ENCODE results near the gene SCUBE1.

DNA sequence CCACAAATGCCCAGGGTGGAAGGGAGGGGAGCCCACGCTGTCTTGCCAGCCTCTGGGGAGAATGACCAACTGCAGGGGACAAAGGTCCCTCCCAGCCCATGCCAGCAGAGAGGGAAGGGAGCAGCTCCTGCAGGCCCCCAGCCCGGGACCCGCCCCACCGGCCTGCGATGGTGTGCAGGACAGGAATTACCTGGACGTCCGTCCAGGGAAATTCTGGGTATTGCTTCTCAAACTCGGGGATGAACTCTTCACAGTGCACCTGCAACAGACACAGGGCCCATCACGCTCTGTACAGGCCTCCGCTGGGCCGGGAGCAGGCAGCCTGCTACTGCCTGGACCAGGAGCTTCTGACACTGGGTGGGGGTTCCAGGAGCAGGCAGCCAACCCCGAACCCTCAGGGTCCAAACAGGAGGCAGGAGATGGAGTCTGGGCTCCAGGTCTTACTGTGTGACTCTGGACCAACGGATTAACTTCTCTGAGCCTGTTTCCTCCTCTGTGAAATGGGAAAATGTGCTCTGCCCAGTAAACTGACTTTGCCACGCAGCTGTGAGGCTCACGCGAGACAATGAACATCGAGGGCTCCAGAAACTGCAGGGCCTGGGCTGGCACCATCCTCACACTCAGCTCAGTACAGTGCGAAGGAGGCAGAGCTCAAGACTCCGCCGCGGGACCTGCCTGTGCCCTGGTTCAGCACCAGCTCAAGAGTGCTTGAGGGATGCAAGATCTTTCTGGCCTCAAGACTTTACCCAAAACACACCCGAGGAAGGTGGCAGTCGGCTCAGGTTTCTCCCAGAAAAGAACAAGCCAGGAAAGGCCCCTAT, 173.7 kb downstream of the SCUBE1 start:
- no peak for TF ChIP-seq RARB (CRISPR knock-in tag; IDR thresholded peaks at IDR 0.05)
- no peak for TF ChIP-seq SNAI2 (CRISPR knock-in tag; IDR thresholded peaks at IDR 0.05)
- no peak for TF ChIP-seq CREB5 (CRISPR knock-in tag; IDR thresholded peaks at IDR 0.05; ENCODE audit: low read depth)
- TF ChIP-seq ZNF70 (CRISPR knock-in tag; IDR thresholded peaks at IDR 0.05) = no peak
- TF ChIP-seq PPARA (CRISPR knock-in tag; IDR thresholded peaks at IDR 0.05; ENCODE audit: borderline replicate concordance) = no peak
- no peak for TF ChIP-seq ARNTL (CRISPR knock-in tag; IDR thresholded peaks at IDR 0.05; ENCODE audit: borderline replicate concordance, low read depth)
- no peak for TF ChIP-seq ZFP3 (CRISPR knock-in tag; IDR thresholded peaks at IDR 0.05)
- no peak for TF ChIP-seq TCF4 (CRISPR knock-in tag; IDR thresholded peaks at IDR 0.05; ENCODE audit: borderline replicate concordance)

Data from SK-N-SH treated with all-trans-retinoic acid at 6 μM for 48 hours (cell line).